ENCODE results near the gene BOK.
"Not testable (repeated sequence)": the region's sequence is repeated elsewhere in the genome, so short reads cannot be mapped to it uniquely, and the experiment has no call there.

The BOK gene

GRCh38 chr2:241574911-241575623 is 16.5 kb downstream of the BOK start:
- DNase-seq = no peak

GRCh38 chr2:241575624-241576292 is 17.2 kb downstream of the BOK start:
- DNase-seq = no peak

GRCh38 chr2:241576293-241576654 is 17.7 kb downstream of the BOK start:
- DNase-seq = no peak

GRCh38 chr2:241577413-241578122 is 19.0 kb downstream of the BOK start:
- no peak for DNase-seq

GRCh38 chr2:241579281-241579680 is 20.7 kb downstream of the BOK start:
- no peak for DNase-seq

GRCh38 chr2:241582328-241582727 is 23.8 kb downstream of the BOK start:
- no peak for DNase-seq

- DNase-seq = no peak
These were observed 24.3 kb downstream of the BOK start for GRCh38 chr2:241582806-241583205.

- no peak for DNase-seq
These were observed 25.9 kb downstream of the BOK start for GRCh38 chr2:241584436-241584835.

- no peak for DNase-seq
These were observed 28.2 kb downstream of the BOK start for GRCh38 chr2:241586564-241587264.

GRCh38 chr2:241589863-241590262 is 31.3 kb downstream of the BOK start:
- DNase-seq = not testable (repeated sequence)

- DNase-seq = not testable (repeated sequence)
These were observed 32.2 kb downstream of the BOK start for GRCh38 chr2:241590496-241591455.

- DNase-seq = no peak
These were observed 33.7 kb downstream of the BOK start for GRCh38 chr2:241592126-241592845.

GRCh38 chr2:241593271-241593670 is 34.7 kb downstream of the BOK start:
- DNase-seq = no peak

- DNase-seq = no peak
These were observed 37.1 kb downstream of the BOK start for GRCh38 chr2:241595600-241596140.

GRCh38 chr2:241597561-241597960 is 39.0 kb downstream of the BOK start:
- no peak for DNase-seq

GRCh38 chr2:241598061-241598460 is 39.5 kb downstream of the BOK start:
- DNase-seq = no peak

GRCh38 chr2:241598487-241598886 is 39.9 kb downstream of the BOK start:
- DNase-seq = peak; percentile 20

- DNase-seq = no peak
These were observed 41.1 kb downstream of the BOK start for GRCh38 chr2:241599615-241600014.

GRCh38 chr2:241601841-241602240 is 43.3 kb downstream of the BOK start:
- no peak for DNase-seq

GRCh38 chr2:241602720-241603119 is 44.2 kb downstream of the BOK start:
- no peak for DNase-seq

- no peak for DNase-seq
These were observed 45.1 kb downstream of the BOK start for GRCh38 chr2:241603686-241604085.
